NCI-H526 (cell line): ENCODE results near the gene MMS19.
A peak's percentile ranks its signal among the peaks of the same experiment; 100 is the strongest.

Experiments used
- DNase-seq, 2 experiments: peaks; one replicate each; lab custom pipeline; 2025; lab: John Stamatoyannopoulos, UW

MMS19 gene, protein sequence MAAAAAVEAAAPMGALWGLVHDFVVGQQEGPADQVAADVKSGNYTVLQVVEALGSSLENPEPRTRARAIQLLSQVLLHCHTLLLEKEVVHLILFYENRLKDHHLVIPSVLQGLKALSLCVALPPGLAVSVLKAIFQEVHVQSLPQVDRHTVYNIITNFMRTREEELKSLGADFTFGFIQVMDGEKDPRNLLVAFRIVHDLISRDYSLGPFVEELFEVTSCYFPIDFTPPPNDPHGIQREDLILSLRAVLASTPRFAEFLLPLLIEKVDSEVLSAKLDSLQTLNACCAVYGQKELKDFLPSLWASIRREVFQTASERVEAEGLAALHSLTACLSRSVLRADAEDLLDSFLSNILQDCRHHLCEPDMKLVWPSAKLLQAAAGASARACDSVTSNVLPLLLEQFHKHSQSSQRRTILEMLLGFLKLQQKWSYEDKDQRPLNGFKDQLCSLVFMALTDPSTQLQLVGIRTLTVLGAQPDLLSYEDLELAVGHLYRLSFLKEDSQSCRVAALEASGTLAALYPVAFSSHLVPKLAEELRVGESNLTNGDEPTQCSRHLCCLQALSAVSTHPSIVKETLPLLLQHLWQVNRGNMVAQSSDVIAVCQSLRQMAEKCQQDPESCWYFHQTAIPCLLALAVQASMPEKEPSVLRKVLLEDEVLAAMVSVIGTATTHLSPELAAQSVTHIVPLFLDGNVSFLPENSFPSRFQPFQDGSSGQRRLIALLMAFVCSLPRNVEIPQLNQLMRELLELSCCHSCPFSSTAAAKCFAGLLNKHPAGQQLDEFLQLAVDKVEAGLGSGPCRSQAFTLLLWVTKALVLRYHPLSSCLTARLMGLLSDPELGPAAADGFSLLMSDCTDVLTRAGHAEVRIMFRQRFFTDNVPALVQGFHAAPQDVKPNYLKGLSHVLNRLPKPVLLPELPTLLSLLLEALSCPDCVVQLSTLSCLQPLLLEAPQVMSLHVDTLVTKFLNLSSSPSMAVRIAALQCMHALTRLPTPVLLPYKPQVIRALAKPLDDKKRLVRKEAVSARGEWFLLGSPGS

DNA sequence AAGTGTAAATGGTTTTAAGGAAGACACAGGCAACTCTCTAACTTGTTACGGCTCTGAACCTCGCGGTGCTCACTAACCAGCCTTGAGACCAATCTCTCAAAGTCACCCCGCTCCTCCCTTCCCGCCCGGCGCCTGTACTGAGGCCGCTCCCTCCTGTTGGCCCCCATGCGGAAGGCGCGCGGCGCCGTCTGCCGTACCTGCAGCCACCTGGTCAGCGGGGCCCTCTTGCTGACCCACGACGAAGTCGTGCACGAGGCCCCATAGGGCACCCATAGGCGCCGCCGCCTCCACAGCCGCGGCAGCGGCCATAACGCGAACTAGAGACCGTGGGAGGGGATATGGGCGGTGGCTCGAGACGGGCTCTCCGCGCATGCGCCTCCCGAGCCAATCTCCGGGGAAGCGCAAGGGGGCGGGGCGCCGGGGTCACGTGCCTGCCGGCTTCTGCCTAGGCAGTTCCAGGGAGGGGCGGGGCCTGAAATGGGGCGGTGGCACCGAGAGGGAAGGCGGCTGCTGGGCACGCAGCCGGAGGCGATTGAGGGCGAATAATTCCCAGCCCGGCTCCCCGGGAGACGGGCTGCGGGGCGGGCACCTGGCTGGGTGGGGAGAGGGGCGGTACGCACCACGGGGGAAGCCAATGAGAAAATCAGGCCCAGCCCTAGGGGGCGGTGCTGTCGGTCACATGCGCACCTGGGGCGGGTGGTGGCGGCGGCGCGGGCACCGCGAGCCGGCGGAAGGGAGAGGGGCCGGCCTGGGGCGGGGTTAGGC, at the start of gene MMS19:
MMS19 (minus strand) TSS at position 347 of the 765 bp plus-strand sequence; CDS start at position 309, 38 bp downstream.
- peak; percentile 90 to 98 for DNase-seq

- no peak for DNase-seq
Observed at GRCh38 chr10:97547962-97548361, 49.7 kb upstream of the MMS19 start.

DNA sequence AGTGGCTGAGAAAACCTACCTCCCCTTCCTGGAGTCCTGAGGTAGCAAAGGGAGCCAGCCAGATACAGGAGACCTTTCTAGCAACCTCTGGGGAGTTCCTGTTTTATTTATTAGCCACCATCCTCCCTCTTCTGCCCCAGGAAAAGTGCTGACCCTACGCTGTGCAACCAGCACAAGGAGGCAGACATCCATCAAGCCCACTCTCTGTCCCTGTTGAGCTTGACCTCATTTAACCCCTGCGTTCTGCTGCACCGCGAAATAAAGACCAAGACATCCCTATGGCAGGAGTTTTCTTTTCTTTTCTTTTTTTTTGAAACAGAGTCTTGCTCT, 49.0 kb upstream of the MMS19 start:
- no peak for DNase-seq

DNA sequence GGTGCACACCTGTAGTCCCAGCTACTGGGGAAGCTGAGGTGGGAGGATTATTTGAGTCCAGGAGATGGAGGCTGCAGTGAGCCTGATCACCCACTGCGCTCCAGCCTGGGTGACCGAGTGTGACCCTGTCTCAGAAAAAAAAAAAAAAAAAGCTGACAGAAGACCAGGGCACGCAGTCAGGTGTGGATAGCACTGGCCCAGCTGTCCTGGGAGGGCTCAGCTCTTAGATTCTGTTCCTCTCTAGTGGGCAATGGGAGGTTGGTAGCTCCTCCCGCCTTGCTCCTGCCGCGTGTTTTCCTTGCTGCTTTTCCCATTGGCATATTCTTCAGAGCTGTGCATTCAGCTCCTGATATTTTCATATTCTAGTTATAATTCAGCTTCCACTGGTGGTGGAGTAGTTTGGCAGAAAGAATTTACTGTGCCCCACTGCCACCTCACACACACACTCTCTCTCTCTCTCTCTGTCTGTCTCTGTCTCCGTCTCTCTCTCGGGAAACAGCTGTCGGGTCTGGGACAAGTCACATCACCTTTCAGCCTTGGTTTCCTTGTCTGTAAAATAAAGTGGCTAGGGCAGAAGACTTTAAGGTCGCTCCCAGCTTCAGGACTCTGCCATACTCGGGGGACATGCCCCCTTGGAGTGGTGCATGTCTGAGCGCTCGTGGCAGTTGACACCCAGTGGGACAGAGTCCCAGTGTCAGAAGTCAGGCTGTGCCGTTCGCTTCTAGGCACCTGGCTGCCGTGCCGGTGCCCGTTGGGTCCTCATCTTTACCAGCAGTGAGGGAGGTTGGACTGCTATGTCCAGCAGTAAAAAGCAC, 48.4 kb upstream of the MMS19 start:
- DNase-seq, result no peak

DNA sequence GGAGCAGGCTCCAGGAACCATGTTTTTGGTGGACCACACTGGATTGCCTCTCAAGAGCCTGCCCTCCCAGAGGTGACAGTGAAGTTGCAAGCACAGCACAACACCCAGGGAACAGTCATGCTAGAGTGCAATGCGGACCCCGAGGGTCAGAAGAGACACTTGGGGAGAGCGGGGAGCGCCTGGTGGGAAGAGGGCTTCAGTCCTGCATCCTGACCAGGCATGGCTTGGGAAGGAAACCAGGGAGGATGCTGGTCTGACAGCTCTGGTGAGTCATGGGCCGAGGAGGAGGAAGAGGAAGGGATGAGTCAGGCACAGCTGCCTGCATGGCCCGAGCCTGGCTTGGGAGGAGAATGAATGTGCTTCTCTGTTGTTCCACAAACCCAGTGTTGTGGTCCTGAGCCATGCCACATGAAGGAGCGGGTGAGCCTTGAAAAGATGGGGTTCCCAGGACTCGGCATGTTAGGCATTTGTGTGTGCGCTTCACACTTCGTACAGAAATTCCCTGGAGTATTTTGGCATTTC, 44.9 kb upstream of the MMS19 start:
- DNase-seq, result no peak

GRCh38 chr10:97542169-97543024, 44.2 kb upstream of the MMS19 start:
- no peak for DNase-seq

DNA sequence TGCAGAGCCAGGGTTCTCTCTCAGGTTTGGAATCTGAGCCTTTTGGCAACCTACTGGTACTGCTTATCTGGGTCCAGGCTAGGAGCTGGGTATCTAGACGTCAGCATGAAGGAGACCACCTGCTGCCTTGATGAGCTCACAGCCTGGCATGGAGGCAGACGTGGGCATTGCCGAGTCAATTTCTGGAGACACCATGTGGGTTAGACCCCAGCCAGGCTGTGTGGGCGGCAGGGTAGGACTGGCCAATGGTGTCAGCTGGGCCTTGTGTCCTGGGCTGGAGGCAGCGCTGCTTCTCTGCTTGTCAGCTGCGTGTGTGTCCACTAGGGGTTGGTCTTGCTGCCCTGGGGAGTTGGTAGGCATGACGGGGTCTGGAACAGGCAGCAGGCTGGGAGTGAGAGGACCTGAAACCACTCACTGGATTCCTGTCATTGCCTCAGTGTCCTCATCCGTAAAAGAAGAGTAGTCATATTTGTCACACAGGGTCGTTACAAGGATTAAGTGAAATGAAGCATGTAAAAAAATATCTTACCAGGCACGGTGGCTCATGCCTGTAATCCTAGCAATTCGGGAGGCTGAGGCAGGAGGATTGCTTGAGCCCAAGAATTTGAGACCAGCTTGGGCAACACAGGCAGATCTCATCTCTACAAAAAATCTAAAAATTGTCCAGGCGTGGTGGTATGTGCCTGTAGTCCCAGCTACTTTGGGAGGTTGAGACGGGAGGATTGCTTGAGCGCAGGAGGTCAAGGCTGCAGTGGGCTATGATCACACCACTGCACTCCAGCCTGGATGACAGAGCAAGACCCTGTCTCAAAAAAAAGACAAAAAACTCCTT, 42.7 kb upstream of the MMS19 start:
- no peak for DNase-seq

GRCh38 chr10:97539523-97540200, 41.4 kb upstream of the MMS19 start:
- no peak for DNase-seq

DNA sequence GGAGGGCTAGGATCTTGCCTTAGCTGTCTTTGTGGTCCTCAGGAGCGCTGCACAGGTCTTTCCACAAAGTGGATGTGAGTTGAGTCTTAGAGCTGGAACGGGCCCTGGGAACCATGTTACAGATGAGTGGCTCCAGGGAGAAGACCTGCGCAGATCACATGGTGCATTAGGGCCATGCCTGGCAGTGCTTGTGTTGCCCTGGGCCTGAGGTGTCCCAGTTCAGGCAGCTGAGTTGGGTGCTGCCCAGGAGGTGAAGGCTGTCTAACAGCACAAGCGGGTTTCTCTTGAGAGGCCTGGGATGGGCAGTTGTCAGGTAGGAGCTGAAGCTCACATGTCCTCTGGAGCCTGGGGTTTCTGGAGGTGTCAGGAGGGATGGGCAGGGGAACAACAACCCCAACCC, 40.6 kb upstream of the MMS19 start:
- DNase-seq, result no peak

GRCh38 chr10:97538411-97538810, 40.2 kb upstream of the MMS19 start:
- DNase-seq, result no peak

DNA sequence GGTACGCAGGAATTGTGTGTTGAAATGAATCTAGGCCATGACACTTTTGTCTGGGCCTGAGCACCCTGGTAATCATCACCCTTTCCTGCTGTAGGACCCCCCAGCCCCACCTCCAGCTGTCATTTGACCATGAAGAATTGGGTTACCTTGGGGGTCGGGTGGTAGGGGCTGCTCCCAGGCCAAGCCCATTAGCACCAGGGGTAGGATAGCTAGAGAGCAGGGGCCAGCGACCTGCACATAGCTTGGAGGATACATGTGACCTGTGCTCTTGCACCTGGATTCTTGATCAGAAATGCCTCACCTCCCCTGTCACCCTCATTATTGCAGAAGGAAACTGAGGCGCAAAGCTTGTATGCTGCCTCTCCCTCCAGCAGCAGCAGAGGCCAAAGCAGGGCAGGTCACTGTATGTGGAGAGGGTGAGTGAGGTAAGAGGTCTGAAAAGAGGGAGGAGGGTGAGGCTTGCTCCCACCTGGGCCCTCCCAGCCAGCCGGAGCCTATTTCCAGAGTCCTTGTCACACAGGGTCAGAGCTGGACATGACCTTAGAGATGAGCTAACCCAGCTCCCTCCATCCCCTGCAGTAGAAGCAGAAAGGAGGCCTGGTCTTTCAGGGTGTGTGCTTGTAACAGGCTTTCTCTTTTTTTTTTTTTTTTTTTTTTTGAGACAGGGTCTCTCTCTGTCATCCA, 39.1 kb upstream of the MMS19 start:
- no peak for DNase-seq

GRCh38 chr10:97534746-97535367, 36.6 kb upstream of the MMS19 start:
- peak in 1 of 2 experiments; percentile 15 for DNase-seq

GRCh38 chr10:97533888-97534287, 35.7 kb upstream of the MMS19 start:
- no peak for DNase-seq

GRCh38 chr10:97532935-97533671, 34.9 kb upstream of the MMS19 start:
- no peak for DNase-seq

- no peak for DNase-seq
Observed at GRCh38 chr10:97531401-97531986, 33.3 kb upstream of the MMS19 start.
